NCI-H146 (cell line): ENCODE results near the gene PHLDA3.

Experiments used
- DNase-seq: peaks from one replicate; lab custom pipeline; 2025; lab: John Stamatoyannopoulos, UW

PHLDA3 gene

DNA sequence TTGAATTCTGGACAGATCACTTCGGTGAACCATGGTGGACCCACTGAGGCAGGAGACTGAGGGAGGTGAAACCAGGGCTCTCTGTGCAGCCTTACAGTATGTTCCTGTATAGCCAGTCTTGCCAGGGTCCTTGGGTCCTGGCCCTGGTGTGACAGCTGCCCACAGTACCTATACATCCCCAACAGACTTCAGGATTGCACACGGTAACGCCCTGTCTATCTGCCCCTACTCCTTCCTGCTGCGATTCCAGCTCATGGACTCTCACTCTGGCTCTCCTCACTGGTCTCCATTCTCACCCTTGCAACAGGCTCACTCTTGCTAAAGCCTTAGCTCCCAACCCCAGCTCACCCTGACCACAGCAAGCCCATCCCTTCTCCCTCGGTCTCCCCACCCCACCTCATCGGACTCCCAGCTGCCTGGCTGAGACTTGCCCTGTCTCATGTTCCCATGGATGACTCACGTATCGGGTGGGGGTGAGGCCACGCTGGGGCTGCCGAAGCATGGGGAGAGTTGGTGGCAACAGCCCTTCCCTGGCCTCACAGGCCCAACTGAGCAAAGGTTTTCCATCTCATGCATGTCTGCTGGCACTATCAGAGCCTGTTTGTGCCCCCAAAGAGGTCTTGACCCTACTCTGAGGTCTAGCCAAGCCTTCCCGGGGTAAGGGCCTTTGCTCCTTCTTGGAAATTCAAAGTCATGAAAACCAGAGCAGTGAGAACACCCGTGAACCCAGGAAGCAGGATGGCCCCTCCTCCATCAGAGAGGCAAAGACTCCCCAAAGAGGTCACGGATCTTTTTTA, 7.1 kb downstream of the PHLDA3 start:
- no peak for DNase-seq

DNA sequence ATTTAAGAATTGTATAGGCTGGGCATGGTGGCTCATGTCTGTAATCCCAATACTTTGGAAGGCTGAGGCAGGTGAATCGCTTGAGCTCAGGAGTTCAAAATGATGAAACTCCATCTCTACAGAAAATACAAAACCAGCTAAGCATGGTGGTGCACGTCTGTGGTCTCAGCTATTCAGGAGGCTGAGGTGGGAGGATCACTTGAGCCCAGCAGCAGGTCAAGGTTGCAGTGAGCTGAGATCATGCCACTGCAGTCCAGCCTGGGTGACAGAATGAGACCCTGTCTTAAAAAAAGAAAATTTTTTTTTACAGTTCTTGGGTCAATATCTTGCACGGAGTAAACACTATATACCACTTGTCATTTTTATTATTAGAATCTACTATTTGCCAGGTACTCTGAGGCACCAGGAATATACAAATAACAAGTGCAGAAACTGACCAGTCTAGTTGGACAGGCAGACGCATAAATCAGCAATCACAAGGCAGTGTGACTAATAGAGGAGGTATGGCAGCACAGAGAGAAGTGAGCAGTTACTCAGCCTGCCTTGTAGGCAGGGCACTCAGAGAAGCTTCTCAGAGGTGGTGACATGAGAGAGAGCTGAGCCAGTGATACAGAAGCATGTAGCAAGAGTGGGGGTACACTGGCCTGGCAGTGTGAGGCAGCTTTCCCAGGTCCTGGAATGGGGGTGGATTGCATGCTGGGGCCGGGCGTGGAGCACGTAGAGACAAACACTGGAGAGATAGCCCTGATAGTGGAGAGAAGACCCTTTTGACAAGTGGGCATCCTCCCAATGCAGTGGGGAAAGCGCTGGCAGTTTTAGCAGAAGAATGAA, 8.0 kb downstream of the PHLDA3 start:
- no peak for DNase-seq

DNA sequence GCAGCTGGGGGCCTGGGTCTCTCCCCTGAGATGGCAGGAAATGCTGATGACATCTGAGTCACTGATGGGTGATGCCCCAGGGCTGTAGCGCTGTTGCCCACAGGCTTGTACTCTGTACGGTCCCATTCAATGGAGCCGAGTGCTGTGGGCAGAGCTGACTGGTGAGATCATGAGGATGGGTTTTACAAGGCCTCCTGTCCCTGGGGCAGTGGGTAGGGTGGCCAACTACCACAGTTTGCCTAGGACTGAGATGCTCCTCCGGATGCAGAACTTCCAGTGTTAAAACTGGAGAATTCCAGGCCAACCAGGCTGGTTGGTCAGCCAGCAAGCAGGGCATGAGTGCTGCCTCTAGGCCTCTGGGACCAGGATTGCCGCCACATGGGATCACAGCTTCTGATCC, 9.2 kb downstream of the PHLDA3 start:
- DNase-seq: no peak

DNA sequence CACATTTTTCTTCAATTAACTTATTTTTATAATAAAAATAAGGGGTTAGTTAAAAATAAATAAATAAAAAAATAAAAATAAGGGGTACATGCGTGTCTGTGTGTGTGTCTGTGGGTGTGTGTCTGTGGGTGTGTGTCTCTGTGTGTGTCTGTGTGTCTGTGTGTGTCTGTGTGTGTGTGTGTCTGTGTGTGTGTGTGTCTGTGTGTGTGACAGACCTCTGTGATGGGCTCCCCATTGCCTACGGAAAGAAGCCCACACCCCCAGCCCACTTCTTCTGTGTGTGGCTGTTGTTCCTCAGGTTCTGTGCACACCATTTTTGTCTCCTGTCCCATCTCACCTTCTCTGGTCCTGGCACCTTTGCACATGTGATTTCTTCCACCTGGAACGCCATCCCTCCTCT, 9.9 kb downstream of the PHLDA3 start:
- DNase-seq: no peak

DNA sequence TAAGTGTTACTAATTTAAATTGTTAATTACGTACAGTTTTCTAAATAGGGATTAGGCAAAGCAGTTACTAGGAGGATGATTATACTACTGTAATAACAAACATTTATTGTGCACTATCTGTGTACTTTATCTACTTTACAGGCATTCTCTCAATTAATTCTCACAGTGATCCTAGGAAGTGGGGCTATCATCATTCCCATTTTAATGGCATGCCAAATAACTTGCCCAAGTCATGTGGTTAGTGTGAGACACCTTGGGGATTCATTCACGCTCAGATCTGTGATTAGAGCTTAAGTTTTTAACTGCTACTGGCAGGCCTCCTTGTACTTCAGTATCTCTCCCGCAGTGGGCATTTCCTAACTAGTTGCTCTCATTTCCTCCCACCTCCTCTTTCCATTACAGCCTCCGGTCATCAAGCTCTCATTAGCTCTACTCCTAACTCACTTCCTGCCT, 11.5 kb downstream of the PHLDA3 start:
- no peak for DNase-seq

DNA sequence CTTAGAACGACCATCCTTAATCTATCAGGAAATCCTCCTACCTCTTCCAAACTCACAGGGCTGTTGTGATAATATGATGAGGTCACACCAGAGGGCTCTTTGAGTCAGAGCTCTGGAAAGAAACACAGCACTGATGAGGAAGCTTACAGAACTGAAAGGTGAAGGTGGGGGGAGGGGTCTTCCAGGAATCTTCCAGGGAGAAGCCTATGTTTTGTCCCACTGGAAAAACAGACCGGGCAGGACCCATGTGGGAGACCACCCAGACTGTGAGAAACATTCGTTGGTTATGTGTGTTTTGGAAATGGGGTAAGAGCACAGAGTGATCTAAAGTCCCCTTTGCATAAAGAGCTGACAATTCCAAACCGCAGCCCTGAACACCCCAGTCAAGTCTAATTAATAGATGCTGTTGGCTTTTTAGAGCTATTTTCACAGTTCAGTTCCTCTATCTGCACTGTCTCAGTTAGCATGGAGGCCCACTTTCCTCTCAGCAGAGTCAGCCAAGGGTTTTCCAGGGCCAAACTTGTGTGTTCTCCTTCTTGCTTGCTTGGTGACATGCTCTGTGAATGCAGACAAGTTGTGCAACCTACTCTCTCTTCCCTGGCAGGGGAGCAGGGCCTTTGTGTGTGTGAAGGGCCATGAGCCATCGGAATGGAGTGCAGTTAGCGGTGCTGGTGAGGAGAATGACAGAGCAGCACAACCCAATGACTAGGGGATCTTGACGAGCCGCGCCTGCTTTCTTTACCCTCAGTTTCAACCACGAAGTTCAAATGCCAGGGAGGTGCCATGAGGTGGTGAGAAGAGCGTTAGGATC, 12.3 kb downstream of the PHLDA3 start:
- no peak for DNase-seq

DNA sequence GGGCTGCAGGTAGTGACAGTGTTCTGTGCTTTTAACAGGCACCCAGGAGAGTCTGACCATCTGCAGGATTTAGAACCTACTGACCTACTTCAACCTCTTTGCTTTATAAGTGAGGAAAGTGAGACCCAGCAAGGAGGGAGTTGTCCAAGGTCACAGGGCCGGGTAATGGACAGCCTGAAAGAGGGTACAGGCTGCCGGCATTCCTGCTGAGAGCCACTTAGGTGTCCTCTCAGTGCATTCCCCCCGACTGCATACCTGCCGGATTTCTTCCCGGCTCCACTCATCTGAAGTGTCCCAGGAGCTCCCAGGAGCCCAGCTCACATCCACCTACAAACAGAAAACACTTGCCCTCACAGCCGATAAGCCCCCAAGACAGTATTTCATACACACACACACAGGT, 13.9 kb downstream of the PHLDA3 start:
- DNase-seq: no peak

DNA sequence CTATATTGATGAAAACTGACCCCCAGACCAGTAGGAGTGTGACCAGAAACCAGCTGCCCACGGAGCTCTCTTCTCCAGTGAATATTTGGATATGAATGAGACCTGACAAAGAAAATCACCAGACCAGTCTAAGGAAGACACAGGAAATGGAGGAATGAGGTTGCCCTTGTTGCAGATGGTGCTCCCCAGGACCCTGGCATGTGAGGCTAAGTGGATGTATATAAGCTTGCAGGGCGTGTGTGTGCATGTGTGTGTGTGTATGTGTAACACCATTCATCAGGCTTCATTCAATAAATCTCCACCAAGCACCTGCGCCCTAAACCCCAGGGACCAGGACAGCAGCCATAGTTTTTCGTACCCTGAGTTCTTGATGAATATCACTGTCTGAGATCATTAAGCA, 14.4 kb downstream of the PHLDA3 start:
- peak; percentile 9 for DNase-seq

DNA sequence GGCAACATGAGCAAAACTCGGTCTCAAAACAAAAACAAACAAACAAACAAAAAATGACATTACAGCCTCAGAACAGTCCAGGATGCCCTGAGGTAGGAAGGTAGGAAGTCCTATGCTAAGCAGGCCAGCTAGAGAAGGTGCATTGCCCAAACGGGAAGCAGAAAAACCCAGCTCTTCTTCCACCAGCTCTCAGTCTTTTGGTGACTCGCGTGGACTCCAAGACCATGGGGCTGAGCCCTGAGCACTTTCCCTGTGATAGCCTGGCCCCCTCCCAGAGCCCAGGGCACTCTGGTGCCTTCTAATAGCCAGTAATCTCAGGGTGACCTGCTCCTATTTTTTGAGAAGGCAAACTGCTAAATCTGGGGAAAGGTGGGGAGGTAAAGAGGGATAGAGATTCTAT, 16.1 kb downstream of the PHLDA3 start:
- no peak for DNase-seq

DNA sequence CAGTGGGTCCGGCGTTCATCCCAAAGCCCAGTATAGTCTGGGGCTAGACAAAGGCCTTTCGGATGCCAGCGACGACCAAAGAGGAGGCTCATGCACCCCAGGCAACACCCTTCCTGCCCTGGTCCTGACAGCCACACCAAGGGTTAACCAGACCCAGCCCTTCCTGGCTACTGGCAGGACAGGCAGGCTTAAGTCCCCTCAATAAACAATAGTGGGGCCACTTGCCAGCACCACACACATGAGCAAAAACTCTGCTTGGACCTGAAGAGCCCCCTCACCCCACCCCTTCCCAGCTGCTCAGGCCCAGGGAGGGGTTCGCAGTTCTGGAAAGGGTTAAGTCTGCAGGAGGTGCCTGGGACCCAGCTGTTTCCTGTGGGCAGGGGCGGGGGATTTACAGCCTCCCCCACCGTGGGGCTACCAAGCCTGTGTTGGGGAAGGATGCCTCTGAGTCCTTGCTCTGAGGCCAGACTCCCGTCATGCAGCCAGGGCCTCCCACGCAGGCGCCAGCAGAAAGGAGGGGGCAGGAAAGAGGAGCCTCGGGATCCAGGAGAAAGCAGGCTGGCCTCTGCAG, 18.2 kb downstream of the PHLDA3 start:
- peak; percentile 19 for DNase-seq

DNA sequence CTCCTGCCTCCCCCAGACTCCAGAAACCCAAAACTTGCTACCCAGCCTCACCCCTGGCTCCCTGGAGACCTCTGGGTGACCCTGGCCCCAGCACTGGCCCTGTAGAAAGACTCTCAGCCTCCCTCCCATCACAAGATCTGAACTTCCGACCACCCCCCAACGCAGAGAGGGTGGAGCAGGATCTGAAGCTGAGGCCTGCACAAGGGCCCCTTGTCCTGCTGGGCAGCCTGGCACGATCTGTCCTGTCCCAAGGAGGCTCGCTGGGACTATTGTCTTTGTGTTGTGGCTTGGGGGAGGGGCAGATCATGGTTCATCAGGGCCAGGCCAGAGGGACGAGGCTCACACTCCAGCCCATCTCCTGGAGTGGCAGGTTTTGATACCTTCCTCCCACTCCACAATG, 20.0 kb downstream of the PHLDA3 start:
- DNase-seq: no peak

DNA sequence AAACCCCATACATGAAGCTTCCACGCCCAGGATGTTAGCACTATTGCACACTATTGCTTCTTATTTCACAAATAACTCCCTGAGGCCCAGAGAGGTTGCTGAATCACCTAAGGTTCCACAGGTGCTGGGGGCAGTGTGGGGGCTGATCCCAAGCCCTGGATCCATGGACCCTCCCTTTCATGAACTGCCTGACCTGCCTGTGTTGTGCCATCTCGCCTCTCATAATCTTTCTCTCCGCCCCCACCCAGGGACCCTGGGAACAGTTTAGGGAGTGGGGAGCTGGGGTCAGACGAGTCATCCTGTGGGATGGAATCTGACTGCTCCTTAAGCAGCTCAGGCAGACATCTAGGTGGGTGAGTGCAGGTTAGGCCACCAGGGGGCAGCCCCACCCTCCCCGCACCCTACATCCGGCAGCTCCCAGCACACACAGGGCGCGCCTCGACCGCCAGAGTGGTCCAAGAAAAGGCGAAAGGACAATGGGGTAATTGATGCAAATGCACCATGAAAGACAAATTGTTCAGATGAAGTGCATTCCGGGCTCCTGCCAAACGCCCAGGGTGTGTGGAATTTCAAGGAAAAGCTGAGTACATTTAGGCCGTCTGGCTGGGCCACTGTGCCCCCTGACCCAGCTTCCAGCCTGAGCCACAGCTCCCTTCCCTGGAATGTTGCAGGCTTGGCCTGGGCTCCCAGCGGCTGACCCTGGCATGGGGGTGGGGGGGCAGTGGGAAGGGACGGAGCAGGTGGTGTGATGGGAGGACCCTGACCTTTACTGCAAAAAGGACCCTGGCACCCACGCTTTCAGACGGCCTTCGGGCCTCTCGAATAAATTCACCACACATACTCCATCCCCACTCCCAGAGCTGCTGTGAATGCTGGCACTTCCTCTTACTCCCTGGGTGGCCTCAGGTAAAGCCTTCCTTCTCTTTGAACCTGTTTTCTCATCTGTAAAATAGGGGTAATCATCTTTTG, 20.8 kb downstream of the PHLDA3 start:
- DNase-seq: peak; percentile 64

DNA sequence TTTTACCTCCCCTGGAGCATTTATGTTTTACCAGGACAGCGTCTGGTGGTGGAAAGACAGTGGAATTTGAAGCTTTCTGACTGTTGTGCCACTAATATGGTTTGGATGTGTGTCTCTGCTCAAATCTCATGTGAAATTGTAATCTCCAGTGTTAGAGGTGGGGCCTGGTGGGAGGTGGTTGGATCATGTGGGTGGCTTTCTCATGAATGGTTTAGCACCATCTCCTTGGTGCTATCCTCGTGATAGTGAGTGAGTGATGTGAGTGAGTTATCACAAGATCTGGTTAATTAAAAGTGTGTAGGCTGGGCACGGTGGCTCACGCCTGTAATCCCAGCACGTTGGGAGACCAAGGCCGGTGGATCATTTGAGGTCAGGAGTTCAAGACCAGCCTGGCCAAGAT, 23.7 kb downstream of the PHLDA3 start:
- no peak for DNase-seq

DNA sequence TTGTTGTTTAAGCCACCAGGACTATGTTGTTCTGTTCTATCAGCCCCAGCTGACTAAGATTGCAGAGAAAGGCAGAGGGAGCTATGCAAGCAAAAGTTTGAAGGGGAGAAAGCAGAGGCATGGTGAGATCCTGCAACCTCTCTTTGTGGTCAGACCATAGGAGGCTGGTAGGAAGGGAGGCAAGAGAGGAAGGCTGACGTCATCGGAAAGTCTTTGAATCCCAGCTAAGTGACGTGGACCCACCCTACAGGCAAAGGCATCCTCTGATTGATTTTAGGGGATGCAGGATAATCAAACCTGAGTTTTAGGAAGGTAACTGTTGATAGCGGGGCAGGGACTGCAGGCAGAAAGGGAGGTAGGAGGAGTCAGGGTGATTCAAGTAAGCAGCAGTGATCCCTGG, 24.2 kb downstream of the PHLDA3 start:
- DNase-seq: no peak

DNA sequence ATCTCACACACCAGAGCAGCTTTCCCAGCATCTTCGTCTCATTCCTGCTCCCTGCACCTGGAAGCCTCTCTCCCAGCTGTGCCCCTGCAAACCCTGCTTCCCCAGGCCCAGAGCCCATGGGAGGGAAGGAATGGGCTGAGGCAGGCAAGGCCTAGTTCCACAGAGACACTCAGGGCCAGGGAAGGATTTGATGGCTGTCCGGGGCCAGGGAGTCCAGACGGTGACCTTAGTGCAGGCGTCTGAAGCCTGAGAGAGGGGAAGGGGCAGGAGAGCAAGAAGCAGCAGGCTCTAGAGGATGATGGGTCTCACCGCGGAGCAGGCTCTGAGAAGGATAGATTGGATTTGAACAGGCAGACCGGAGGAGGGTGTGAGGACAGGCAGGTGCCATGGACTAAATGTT, 25.2 kb downstream of the PHLDA3 start:
- no peak for DNase-seq

DNA sequence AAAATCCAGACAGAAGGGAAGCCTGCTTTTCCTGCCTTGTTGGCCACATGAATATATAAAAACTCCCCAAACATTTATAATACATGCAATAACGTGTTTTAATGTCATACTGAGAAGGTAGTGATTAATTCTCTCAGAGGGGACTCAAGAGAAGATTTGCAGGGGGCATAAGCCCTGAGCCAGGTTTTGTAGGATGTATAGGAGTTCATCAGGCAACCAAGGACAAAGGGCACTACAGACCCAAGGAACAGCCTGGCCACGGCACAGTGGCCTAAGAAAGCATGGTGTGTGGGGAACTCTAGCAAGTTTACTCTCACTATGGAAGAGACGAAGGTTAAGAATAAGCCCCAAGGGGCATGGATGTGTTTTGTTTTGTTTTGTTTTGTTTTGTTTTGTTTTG, 32.0 kb downstream of the PHLDA3 start:
- DNase-seq: no peak

DNA sequence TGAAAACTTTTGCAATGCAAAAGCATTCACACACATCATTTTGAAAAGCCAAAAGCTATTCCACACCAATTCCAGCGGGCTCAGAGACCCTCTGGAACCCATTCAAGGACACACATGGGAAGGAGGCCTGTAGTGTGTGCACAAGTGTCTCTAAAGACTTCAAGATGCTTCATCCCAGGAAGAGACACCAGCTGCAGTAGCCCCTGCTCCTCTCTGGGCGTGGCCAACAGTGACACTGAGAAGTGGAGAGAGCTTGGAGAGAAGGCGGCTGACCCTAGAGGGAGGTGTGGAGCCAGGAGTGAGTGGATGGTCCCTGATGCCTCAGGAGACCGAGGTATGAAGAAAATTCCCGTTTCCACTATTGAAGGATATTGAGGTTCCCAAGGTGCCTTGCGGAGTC, 32.6 kb downstream of the PHLDA3 start:
- DNase-seq: peak; percentile 49

DNA sequence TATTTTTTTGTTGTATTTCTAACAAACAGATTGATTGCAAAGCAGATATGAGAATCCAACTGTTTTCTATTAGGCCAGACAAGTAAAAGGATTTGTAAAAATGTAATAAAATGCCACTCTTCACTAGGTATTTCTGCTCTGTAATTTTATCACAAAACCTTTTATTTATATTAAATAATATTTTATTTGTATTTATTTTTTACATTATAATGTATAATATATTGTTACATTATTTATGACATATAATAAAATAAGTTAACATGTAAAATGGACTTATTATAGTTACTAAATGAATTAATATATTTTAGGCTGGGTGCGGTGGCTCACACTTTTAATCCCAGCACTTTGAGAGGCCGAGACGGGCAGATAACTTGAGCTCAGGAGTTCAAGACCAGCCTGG, 34.7 kb downstream of the PHLDA3 start:
- no peak for DNase-seq

DNA sequence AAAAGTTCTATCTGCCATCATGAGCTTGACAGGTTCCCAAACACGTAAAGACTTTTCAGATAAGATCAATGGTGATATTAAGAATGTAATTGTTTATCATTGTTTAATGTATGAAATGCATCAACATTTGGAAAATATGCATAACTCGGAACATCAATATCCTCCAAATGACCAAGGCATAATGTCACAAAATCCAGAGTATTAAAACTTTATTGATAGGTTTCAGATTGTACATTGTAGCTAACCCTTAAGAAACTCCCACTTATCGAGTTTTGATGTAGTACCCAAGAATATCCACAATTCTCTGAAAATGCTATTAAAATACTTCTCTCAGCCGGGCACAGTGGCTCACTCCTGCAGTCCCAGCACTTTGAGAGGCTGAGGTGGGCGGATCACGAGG, 35.4 kb downstream of the PHLDA3 start:
- DNase-seq: no peak

DNA sequence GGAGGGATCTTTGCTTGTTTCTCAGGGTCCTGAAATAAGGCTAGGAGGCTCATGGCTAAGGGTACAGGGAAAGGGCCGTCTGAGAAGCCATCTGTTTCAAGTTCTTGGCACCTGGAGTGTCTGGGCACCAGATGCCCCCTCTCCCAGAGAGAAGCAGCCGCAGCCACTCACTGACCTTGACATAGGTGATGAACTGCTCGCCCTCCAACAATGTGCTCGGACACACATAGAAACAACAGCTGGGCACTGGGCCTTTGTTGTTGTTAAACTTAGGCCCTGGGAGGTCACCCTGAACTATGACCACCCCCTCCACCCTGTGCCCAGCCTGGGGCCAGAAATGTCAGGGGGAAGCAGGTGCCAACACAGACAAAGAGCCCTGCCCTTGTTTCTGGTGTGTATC, 38.2 kb downstream of the PHLDA3 start:
- DNase-seq: no peak
